CD14-positive monocyte (primary cell): Measurements from ENCODE around the gene SUCLG2. TPM values are rescaled to one million over a fixed set of nuclear protein-coding genes. Genes with fewer than 3 reads are reported as not detected.

Experiments used
- DNase-seq, 3 donors: peaks; one replicate each; pipeline ENCODE4 v3.0.0-alpha.2; 2011 to 2022
- H2AFZ ChIP-seq: 2 replicates; pipeline ENCODE4 v1.6.0; 2012; ENCODE audit warnings: mild to moderate bottlenecking, low read depth, low read length, inconsistent platforms; ENCODE audit not compliant: insufficient read depth, poor library complexity, severe bottlenecking
- H3K27ac ChIP-seq, 2 donors: 1 replicate in 1 of 2; 2 replicates in 1 of 2; pipeline ENCODE4 v1.5.1; 2012 to 2013; ENCODE audit warnings: low read length in 2 of 2, control low read depth in 1 of 2, inconsistent platforms in 1 of 2, low read depth in 1 of 2, mild to moderate bottlenecking in 1 of 2
- H3K27me3 ChIP-seq, 2 donors: one replicate each; pipeline versions ENCODE4 v1.6.0 to v1.6.1; 2011 to 2013; ENCODE audit warnings: low read length in 2 of 2; ENCODE audit not compliant: control insufficient read depth in 2 of 2, insufficient read depth in 2 of 2
- H3K36me3 ChIP-seq, 2 donors: replicated peaks in 1 of 2; 1 replicate in 1 of 2; 2 replicates in 1 of 2; pipeline versions ENCODE4 v1.5.1 to v1.6.1; 2012 to 2013; ENCODE audit warnings: low read length in 2 of 2, control low read depth in 1 of 2, inconsistent platforms in 1 of 2, mild to moderate bottlenecking in 1 of 2; ENCODE audit not compliant: insufficient read depth in 2 of 2, control insufficient read depth in 1 of 2
- H3K4me1 ChIP-seq, 2 donors: 1 replicate in 1 of 2; 2 replicates in 1 of 2; pipeline versions ENCODE4 v1.5.1 to v1.6.1; 2012 to 2013; ENCODE audit warnings: low read length in 2 of 2, control low read depth in 1 of 2, inconsistent platforms in 1 of 2, mild to moderate bottlenecking in 1 of 2, moderate library complexity in 1 of 2; ENCODE audit not compliant: insufficient read depth in 2 of 2, control insufficient read depth in 1 of 2
- H3K4me2 ChIP-seq: replicated peaks from 2 replicates; pipeline ENCODE3; 2012; ENCODE audit warnings: low read length, moderate library complexity, mild to moderate bottlenecking; ENCODE audit not compliant: poor library complexity, severe bottlenecking; ENCODE audit errors: extremely low read depth
- H3K4me3 ChIP-seq, 3 experiments: fragments of 200-600 bp in 1 of 3; sonication (generic) in 1 of 3; replicated peaks in 1 of 3; 1 replicate in 2 of 3; 2 replicates in 1 of 3; pipeline ENCODE4 v1.5.1; 2011 to 2013; ENCODE audit warnings: low read length in 3 of 3, mild to moderate bottlenecking in 3 of 3, control low read depth in 2 of 3, low read depth in 2 of 3, inconsistent platforms in 1 of 3, moderate library complexity in 1 of 3
- H3K79me2 ChIP-seq: 2 replicates; pipeline ENCODE4 v1.6.0; 2012; ENCODE audit warnings: mild to moderate bottlenecking, control low read depth, inconsistent platforms, low read length, moderate library complexity; ENCODE audit not compliant: insufficient read depth
- H3K9ac ChIP-seq: 2 replicates; pipeline ENCODE4 v1.6.0; 2017; ENCODE audit warnings: low read length, mild to moderate bottlenecking; ENCODE audit not compliant: insufficient read depth, poor library complexity, severe bottlenecking
- H3K9me3 ChIP-seq, 2 donors: replicated peaks in 1 of 2; 1 replicate in 1 of 2; 2 replicates in 1 of 2; pipeline versions ENCODE4 v1.5.1 to v1.6.1; 2012 to 2013; ENCODE audit warnings: low read length in 2 of 2, control low read depth in 1 of 2; ENCODE audit not compliant: control insufficient read depth in 1 of 2, insufficient read depth in 1 of 2
- H4K20me1 ChIP-seq: 2 replicates; pipeline ENCODE4 v1.6.0; 2012; ENCODE audit warnings: mild to moderate bottlenecking, low read length, control low read depth, moderate library complexity; ENCODE audit not compliant: insufficient read depth
- H3K27ac Mint-ChIP-seq, 7 donors: one replicate each; pipeline ENCODE4 v1.8.0; 2020; ENCODE audit warnings: mild to moderate bottlenecking in 7 of 7, mixed read lengths in 7 of 7, moderate library complexity in 6 of 7, inconsistent platforms in 2 of 7
- H3K27me3 Mint-ChIP-seq, 3 donors: one replicate each; pipeline ENCODE4 v1.8.0; 2021 to 2022; ENCODE audit warnings: low read depth in 3 of 3, mild to moderate bottlenecking in 3 of 3, mixed read lengths in 3 of 3, moderate library complexity in 3 of 3, inconsistent platforms in 1 of 3
- H3K36me3 Mint-ChIP-seq, 2 donors: one replicate each; pipeline ENCODE4 v1.8.0; 2020; ENCODE audit warnings: mixed read lengths in 2 of 2, inconsistent platforms in 1 of 2, mild to moderate bottlenecking in 1 of 2
- H3K4me1 Mint-ChIP-seq: one replicate; pipeline ENCODE4 v1.8.0; 2020; ENCODE audit warnings: mild to moderate bottlenecking, mixed read lengths
- H3K4me3 Mint-ChIP-seq, 2 donors: one replicate each; pipeline ENCODE4 v1.8.0; 2020; ENCODE audit warnings: mild to moderate bottlenecking in 2 of 2, mixed read lengths in 2 of 2, moderate library complexity in 1 of 2
- H3K9me3 Mint-ChIP-seq, 7 donors: one replicate each; pipeline ENCODE4 v1.8.0; 2020 to 2022; ENCODE audit warnings: mixed read lengths in 7 of 7, mild to moderate bottlenecking in 6 of 7, moderate library complexity in 6 of 7, inconsistent platforms in 2 of 7
- CTCF ChIP-seq: fragments of 200-600 bp; IDR thresholded peaks from one replicate; pipeline ENCODE4 v1.8.0; 2022; ENCODE audit warnings: antibody characterized with exemption, mild to moderate bottlenecking
- WGBS: methylation state at CpG from one replicate; pipeline ENCODE4 v1.1.5; 2013; ENCODE audit warnings: missing lambda C conversion rate; ENCODE audit not compliant: insufficient coverage; 5-methylcytosine and 5-hydroxymethylcytosine counted together
- intact Hi-C, 2 donors: fragments of 100-400 bp; cut with micrococcal nuclease; formaldehyde crosslinking; loops; one replicate each; pipeline versions ENCODE4 v1.15.0 to v1.15.1; 2023
- polyA plus RNA-seq, 3 donors: library from polyadenylated mRNA; depleted of rRNA in 1 of 3; unstranded in 2 of 3; stranded (reverse) in 1 of 3; fragments of 300-500 nt in 2 of 3; fragments of >200 nt in 1 of 3; fragmentation: Illumina TruSeq in 2 of 3; gene quantifications; 1 replicate in 2 of 3; 2 replicates in 1 of 3; pipeline ENCODE4 v1.2.3, GENCODE V29; 2012 to 2021

Gene SUCLG2
- polyA plus RNA-seq, 3 donors, result 10.8 to 37.5 (median 32.9) TPM

GRCh38 chr3:67558426-67558825 is 96.0 kb downstream of the SUCLG2 start:
- H3K9me3 ChIP-seq, result no peaks in the 10 kb centered on the region
- H3K4me1 Mint-ChIP-seq, result no peaks in the 10 kb centered on the region
- no peaks in the 10 kb centered on the region for H3K27me3 ChIP-seq
- H3K9ac ChIP-seq, result no peak overlapping the region
- no peak overlapping the region for H3K27ac ChIP-seq
- intact Hi-C loops, result no loop called here
- H3K36me3 ChIP-seq, result peaks cover 0 to 37% of the 10 kb centered on the region in 2 donors
- 100% methylated on average over 1 of the region's 4 CpGs for WGBS
- peaks cover 36 to 38% of the 10 kb centered on the region in 2 donors for H3K36me3 Mint-ChIP-seq
- H4K20me1 ChIP-seq, result no peaks in the 10 kb centered on the region
- no peak overlapping the region for H3K4me3 ChIP-seq
- TF ChIP-seq CTCF, result no peak
- H3K4me3 Mint-ChIP-seq, result no peak overlapping the region
- H3K79me2 ChIP-seq, result no peaks in the 10 kb centered on the region
- H3K27me3 Mint-ChIP-seq, result no peaks in the 10 kb centered on the region
- no peak overlapping the region for H3K27ac Mint-ChIP-seq
- H2AFZ ChIP-seq, result no peak overlapping the region
- no peaks in the 10 kb centered on the region for H3K4me1 ChIP-seq
- H3K4me2 ChIP-seq, result no peak overlapping the region
- peaks cover 0 to 3% (median 2%) of the 10 kb centered on the region in 7 donors for H3K9me3 Mint-ChIP-seq
- DNase-seq, result no peak

- H3K27ac Mint-ChIP-seq, result no peak overlapping the region
- Histone ChIP-seq H3K36me3 (peaks cover 0 to 37% of the 10 kb centered on the region in 2 donors), H2AFZ (no peak overlapping the region), H4K20me1 (no peaks in the 10 kb centered on the region), H3K27ac (no peak overlapping the region), H3K9ac (no peak overlapping the region), H3K79me2 (no peaks in the 10 kb centered on the region), H3K4me3 (no peak overlapping the region), H3K4me1 (no peaks in the 10 kb centered on the region), H3K27me3 (no peaks in the 10 kb centered on the region), H3K4me2 (no peak overlapping the region), H3K9me3 (no peaks in the 10 kb centered on the region)
- no peaks in the 10 kb centered on the region for H3K4me1 Mint-ChIP-seq
- no peak overlapping the region for H3K4me3 Mint-ChIP-seq
- no peaks in the 10 kb centered on the region for H3K27me3 Mint-ChIP-seq
- no peak for TF ChIP-seq CTCF
- WGBS, result no CpG with 5 or more reads among the region's 3 CpGs
- intact Hi-C loops, result no loop called here
- H3K9me3 Mint-ChIP-seq, result peaks cover 0 to 3% (median 2%) of the 10 kb centered on the region in 7 donors
- DNase-seq, result no peak
- H3K36me3 Mint-ChIP-seq, result peaks cover 38% of the 10 kb centered on the region in 2 donors
Measured at GRCh38 chr3:67557848-67558355, 96.5 kb downstream of the SUCLG2 start.
